ENCODE results near the gene NR1D1. TPM values are rescaled to one million over a fixed set of nuclear protein-coding genes. Genes with fewer than 3 reads are reported as not detected.

The NR1D1 gene
- total RNA-seq, 1 donor from 2014 or later = 5.7 TPM

DNA sequence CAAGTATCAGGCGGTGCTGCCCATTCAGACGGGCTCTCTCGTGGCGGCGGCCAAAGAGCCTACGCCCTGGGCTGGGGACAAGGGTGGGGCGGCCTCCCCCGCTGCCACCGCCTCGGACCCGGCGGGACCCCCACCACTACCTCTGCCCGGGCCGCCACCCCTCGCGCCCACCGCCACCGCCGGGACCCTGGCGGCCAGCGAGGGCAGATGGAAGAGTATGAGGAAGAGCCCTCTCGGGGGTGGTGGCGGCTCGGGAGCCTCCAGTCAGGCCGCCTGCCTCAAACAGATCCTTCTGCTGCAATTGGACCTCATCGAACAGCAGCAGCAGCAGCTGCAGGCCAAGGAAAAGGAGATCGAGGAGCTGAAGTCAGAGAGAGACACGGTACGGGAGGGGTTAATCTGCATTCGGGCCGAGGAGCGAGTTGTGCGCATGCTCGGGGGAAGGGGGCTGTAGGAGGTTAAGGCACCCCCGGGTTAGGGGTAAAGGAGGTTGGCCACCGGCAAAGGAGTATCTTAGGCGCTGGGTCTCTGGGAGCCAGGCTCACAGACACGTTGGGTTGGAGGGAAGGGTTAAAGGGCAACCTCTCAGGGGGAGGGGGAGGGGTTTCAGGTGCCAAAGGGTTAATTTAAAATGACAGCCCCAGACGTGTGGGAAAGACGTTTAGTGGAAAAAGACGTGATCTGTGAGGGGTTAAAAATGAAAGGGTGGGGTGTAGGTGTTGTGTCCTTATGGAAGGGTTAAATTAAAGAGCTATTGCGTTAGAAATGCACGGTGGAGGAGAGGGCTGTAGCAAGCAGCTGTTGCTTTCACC is 22.8 kb upstream of the NR1D1 start:
- Mint-ChIP-seq H3K4me1 (ENCODE audit: unreplicated experiment) (peaks cover 18% of the 10 kb centered on the region), H3K27me3 (no peaks in the 10 kb centered on the region), H3K36me3 (peaks cover 15% of the 10 kb centered on the region), H3K27ac (peak overlapping the region; percentile 83), H3K4me3 (peak overlapping the region; percentile 94), H3K9me3 (no peaks in the 10 kb centered on the region)
- DNase-seq (ENCODE audit: extremely low spot score, unreplicated experiment) = peak; percentile 79
- TF ChIP-seq, protein P1, sequence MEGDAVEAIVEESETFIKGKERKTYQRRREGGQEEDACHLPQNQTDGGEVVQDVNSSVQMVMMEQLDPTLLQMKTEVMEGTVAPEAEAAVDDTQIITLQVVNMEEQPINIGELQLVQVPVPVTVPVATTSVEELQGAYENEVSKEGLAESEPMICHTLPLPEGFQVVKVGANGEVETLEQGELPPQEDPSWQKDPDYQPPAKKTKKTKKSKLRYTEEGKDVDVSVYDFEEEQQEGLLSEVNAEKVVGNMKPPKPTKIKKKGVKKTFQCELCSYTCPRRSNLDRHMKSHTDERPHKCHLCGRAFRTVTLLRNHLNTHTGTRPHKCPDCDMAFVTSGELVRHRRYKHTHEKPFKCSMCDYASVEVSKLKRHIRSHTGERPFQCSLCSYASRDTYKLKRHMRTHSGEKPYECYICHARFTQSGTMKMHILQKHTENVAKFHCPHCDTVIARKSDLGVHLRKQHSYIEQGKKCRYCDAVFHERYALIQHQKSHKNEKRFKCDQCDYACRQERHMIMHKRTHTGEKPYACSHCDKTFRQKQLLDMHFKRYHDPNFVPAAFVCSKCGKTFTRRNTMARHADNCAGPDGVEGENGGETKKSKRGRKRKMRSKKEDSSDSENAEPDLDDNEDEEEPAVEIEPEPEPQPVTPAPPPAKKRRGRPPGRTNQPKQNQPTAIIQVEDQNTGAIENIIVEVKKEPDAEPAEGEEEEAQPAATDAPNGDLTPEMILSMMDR (conservative IDR thresholded peaks at IDR 0.05) = peak; percentile 56

DNA sequence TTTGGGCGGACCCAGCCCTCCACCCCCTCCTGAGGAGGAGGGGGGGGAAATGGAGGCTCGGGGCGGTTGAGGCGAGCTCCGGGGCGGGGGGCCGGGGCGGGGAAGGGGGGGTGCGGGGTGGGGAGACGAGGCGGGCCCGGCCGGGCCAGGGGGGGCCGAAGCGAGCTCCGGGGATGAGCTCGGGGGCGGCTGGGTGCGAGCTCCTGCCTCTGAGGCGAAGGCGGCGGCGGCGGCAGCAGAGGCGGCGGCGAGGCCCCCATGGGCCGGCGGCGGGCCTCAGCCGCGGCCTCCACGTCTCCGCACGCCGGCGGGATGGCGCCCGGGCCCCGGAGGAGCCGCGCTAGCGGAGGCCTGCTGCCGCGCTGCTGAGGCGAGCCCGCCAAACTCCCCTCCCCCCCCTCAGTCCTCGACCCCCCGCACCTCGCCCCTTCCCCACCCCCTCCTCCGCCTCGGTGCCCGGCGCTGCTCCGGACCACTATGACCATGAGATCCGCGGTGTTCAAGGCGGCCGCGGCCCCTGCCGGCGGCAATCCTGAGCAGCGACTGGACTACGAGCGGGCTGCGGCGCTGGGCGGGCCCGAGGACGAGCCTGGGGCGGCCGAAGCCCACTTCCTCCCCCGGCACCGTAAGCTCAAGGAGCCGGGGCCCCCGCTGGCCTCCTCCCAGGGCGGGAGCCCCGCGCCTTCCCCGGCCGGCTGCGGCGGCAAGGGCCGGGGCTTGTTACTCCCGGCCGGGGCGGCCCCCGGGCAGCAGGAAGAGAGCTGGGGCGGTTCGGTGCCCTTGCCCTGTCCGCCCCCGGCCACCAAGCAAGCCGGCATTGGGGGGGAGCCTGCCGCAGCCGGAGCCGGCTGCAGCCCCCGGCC is 22.0 kb upstream of the NR1D1 start:
- H3K4me1 Mint-ChIP-seq (ENCODE audit: unreplicated experiment) = peaks cover 22% of the 10 kb centered on the region
- H3K9me3 Mint-ChIP-seq = no peaks in the 10 kb centered on the region
- TF ChIP-seq, protein P1 (conservative IDR thresholded peaks at IDR 0.05) = no peak
- peak overlapping the region; percentile 52 for H3K4me3 Mint-ChIP-seq
- H3K27me3 Mint-ChIP-seq = no peaks in the 10 kb centered on the region
- H3K36me3 Mint-ChIP-seq = peaks cover 15% of the 10 kb centered on the region
- H3K27ac Mint-ChIP-seq = no peak overlapping the region
- DNase-seq (ENCODE audit: extremely low spot score, unreplicated experiment) = no peak

DNA sequence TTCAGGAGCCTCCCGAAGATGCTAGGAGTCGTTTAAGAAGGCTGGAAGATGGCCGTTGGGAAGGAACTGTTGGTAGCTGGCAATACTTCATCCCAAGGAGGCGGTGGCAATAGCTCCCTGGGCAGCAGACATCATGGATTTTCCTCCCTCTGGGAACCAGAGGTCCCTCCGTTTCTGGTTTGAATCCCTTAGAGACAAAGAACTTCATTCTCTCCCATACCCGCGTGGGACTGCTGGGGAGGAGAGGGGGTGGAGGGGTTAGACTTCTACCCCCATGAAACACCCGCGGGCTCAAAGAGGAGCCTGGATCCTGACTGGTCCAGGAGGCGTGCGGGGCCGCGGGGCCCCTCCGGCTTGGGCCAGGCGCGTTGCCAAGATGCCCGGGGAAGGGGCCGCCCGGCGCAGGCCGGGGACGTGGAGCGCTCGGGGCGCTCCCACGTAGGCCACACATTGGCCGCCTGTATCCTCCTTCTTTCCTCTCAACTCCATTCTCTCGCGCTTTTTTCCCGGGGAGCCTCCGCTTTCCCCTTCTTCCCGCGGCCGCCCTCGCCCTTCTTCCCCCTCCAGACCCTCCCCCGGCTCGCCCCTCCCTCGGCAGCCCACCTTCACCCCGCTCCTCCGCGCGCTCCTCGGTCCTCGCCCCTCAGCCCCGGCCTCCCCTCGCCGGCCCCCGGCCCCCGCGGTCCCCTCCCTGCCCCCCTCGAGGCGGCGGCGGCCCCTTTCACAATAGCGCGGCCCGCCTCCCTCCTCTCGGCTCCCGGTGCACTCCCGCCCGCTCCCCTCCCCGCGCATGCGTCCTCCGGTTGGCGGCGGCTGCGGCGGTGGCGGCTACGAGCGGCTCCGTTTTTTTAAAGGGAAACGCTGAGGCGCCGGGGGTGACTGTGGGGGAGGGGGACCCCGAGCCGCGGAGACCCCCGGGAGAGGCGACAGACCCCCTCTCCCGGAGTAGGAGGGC is 21.1 kb upstream of the NR1D1 start, which contains the start of gene MSL1:
Gene MSL1 (plus strand): TSS at position 791 of the 955 bp plus-strand sequence. CDS start 642 bp downstream, outside the sequence.
- peaks cover 12% of the 10 kb centered on the region for H3K36me3 Mint-ChIP-seq
- no peaks in the 10 kb centered on the region for H3K27me3 Mint-ChIP-seq
- peaks cover 22% of the 10 kb centered on the region for H3K4me1 Mint-ChIP-seq (ENCODE audit: unreplicated experiment)
- peak; percentile 94 for DNase-seq (ENCODE audit: extremely low spot score, unreplicated experiment)
- no peaks in the 10 kb centered on the region for H3K9me3 Mint-ChIP-seq
- TF ChIP-seq, protein P1 (conservative IDR thresholded peaks at IDR 0.05) = no peak
- H3K4me3 Mint-ChIP-seq = peak within 1 kb of the TSS; percentile 97
- peak within 1 kb of the TSS; percentile 95 for H3K27ac Mint-ChIP-seq

DNA sequence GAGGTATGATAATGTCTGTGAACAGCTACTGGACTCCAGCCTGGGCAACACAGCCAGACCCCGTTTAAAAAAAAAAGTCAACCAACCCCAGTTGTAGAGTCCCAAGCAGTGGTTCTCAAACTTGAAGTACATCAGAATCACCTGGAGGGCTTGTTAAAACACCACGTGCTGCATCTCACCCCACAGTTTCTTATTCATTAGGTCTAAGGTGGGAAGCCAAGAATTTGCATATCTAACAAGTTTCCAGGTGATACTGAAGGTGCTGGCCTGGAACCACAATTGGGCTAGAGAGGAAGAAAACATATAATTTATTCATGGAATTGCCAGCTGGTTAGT is 14.7 kb upstream of the NR1D1 start:
- TF ChIP-seq, protein P1 (conservative IDR thresholded peaks at IDR 0.05) = no peak
- H3K4me3 Mint-ChIP-seq = no peak overlapping the region
- no peaks in the 10 kb centered on the region for H3K27me3 Mint-ChIP-seq
- DNase-seq (ENCODE audit: extremely low spot score, unreplicated experiment) = no peak
- no peaks in the 10 kb centered on the region for H3K9me3 Mint-ChIP-seq
- H3K4me1 Mint-ChIP-seq (ENCODE audit: unreplicated experiment) = peaks cover 60% of the 10 kb centered on the region
- no peaks in the 10 kb centered on the region for H3K36me3 Mint-ChIP-seq
- no peak overlapping the region for H3K27ac Mint-ChIP-seq

DNA sequence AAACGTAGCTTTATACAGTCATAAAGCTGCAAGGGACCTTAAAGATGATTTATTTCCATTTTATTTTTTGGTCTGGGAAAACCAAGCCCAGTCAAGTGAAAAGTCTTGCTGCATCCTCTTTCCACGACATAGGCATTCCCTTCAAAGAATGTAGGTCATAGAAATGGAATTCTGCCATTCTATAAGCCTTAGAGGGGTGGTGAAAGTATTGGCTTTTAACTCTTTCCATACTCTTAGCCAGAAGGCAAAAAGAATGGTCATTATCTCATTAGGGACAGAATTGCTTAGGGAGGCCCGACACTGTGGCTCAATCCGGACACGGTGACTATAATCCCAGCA is 13.5 kb upstream of the NR1D1 start:
- TF ChIP-seq, protein P1 (conservative IDR thresholded peaks at IDR 0.05) = no peak
- Mint-ChIP-seq H3K9me3 (no peaks in the 10 kb centered on the region), H3K27me3 (no peaks in the 10 kb centered on the region), H3K27ac (peak overlapping the region; percentile 93), H3K36me3 (no peaks in the 10 kb centered on the region), H3K4me1 (ENCODE audit: unreplicated experiment) (peaks cover 66% of the 10 kb centered on the region), H3K4me3 (peak overlapping the region; percentile 91)
- no peak for DNase-seq (ENCODE audit: extremely low spot score, unreplicated experiment)

Data from type B pancreatic cell (in vitro differentiated cells).